Mammary epithelial cell (primary cell): ENCODE data around the gene SYMPK.

Experiments used
- EZH2 ChIP-seq: IDR thresholded peaks from 2 replicates; pipeline ENCODE4 v1.6.1; 2012; ENCODE audit warnings: low read length, inconsistent platforms, borderline replicate concordance
- TF ChIP-seq, protein P1 (sequence below), 2 donors: IDR thresholded peaks in 1 of 2; conservative IDR thresholded peaks in 1 of 2; 2 replicates each; pipeline ENCODE4 v1.5.1; 2011 to 2012; ENCODE audit warnings: inconsistent platforms in 2 of 2, low read length in 2 of 2, mild to moderate bottlenecking in 2 of 2, control low read depth in 1 of 2, low read depth in 1 of 2; ENCODE audit not compliant: insufficient read depth in 1 of 2; ENCODE audit errors: extremely low read depth in 1 of 2

- TF ChIP-seq, protein P1, sequence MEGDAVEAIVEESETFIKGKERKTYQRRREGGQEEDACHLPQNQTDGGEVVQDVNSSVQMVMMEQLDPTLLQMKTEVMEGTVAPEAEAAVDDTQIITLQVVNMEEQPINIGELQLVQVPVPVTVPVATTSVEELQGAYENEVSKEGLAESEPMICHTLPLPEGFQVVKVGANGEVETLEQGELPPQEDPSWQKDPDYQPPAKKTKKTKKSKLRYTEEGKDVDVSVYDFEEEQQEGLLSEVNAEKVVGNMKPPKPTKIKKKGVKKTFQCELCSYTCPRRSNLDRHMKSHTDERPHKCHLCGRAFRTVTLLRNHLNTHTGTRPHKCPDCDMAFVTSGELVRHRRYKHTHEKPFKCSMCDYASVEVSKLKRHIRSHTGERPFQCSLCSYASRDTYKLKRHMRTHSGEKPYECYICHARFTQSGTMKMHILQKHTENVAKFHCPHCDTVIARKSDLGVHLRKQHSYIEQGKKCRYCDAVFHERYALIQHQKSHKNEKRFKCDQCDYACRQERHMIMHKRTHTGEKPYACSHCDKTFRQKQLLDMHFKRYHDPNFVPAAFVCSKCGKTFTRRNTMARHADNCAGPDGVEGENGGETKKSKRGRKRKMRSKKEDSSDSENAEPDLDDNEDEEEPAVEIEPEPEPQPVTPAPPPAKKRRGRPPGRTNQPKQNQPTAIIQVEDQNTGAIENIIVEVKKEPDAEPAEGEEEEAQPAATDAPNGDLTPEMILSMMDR (conservative IDR thresholded peaks at IDR 0.05 in 1 of 2, IDR thresholded peaks at IDR 0.05 in 1 of 2; ENCODE audit: extremely low read depth in 1 of 2, insufficient read depth in 1 of 2, low read depth in 1 of 2, low read length in 2 of 2) = no peak
- no peak for TF ChIP-seq EZH2
These were observed 1.7 kb upstream of the SYMPK start for GRCh38 chr19:45864629-45865082.
